SK-N-SH treated with all-trans-retinoic acid at 6 μM for 48 hours (cell line): ENCODE data around the gene OLFML2B.

Source experiments
- ARNTL ChIP-seq: fragments of 450-650 bp; formaldehyde crosslinking; IDR thresholded peaks from 2 replicates; pipeline ENCODE4 v1.5.0; 2020; ENCODE audit warnings: low read depth, mild to moderate bottlenecking, moderate library complexity, borderline replicate concordance
- BACH2 ChIP-seq: fragments of 250-450 bp; sonication (Bioruptor Pico); IDR thresholded peaks from 2 replicates; pipeline ENCODE4 v1.9.0; 2021; ENCODE audit warnings: mild to moderate bottlenecking, borderline replicate concordance
- ESRRG ChIP-seq: fragments of 250-450 bp; sonication (Bioruptor Pico); IDR thresholded peaks from 2 replicates; pipeline ENCODE4 v1.6.1; 2021; ENCODE audit warnings: mild to moderate bottlenecking
- OSR1 ChIP-seq: fragments of 250-450 bp; sonication (Bioruptor Pico); IDR thresholded peaks from 2 replicates; pipeline ENCODE4 v1.8.0; 2022; ENCODE audit warnings: moderate library complexity, mild to moderate bottlenecking, inconsistent platforms
- ZFP3 ChIP-seq: fragments of 250-450 bp; sonication (Bioruptor Pico); IDR thresholded peaks from 2 replicates; pipeline ENCODE4 v1.5.0; 2020; ENCODE audit warnings: mild to moderate bottlenecking, moderate library complexity
- ZFP30 ChIP-seq: fragments of 450-650 bp; formaldehyde crosslinking; IDR thresholded peaks from 2 replicates; pipeline ENCODE4 v1.5.0; 2022; ENCODE audit warnings: mild to moderate bottlenecking, moderate library complexity
- ZNF565 ChIP-seq: fragments of 450-650 bp; formaldehyde crosslinking; conservative IDR thresholded peaks from 2 replicates; pipeline ENCODE4 v1.5.0; 2020; ENCODE audit warnings: low read depth, mild to moderate bottlenecking, moderate library complexity
- ZNF8 ChIP-seq: fragments of 450-650 bp; formaldehyde crosslinking; IDR thresholded peaks from 2 replicates; pipeline ENCODE4 v1.5.0; 2020; ENCODE audit warnings: mild to moderate bottlenecking, moderate library complexity
- TF ChIP-seq, protein P1 (sequence below): fragments of 250-450 bp; sonication (Bioruptor Pico); IDR thresholded peaks from 2 replicates; pipeline ENCODE4 v1.8.0; 2020; ENCODE audit warnings: mild to moderate bottlenecking, moderate library complexity, borderline replicate concordance
- TF ChIP-seq, protein P2 (sequence below): fragments of 250-450 bp; sonication (Bioruptor Pico); IDR thresholded peaks from 2 replicates; pipeline ENCODE4 v1.8.0; 2021; ENCODE audit warnings: low read depth, mild to moderate bottlenecking, moderate library complexity, borderline replicate concordance
- TF ChIP-seq, protein P3 (sequence below): fragments of 250-450 bp; sonication (Bioruptor Pico); IDR thresholded peaks from 2 replicates; pipeline ENCODE4 v1.5.0; 2020; ENCODE audit warnings: mild to moderate bottlenecking, moderate library complexity

DNA sequence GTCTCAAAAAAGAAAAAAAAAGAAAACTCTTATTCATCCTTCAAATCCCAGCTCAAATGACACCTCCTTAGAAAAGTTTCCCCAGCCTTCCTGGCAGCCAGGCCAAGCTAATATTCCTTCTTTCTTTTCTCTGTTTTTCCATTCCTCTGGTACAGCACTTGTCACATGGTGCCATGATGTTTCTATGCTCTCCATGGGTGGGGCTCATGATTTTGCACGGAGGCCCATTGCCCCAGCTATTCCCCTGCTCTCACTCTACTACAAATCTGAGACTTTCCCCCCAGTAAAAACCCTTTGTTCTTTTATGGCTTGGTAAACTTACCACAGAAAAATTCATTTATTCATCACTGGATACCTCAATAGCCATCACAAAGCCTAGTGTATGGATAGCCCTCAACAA, 26.5 kb downstream of the OLFML2B start:
- TF ChIP-seq ARNTL (no peak), ZFP3 (CRISPR knock-in tag) (no peak), ZFP30 (CRISPR knock-in tag) (no peak), ZNF8 (CRISPR knock-in tag) (no peak), BACH2 (no peak), ESRRG (no peak), ZNF565 (CRISPR knock-in tag) (no peak), OSR1 (CRISPR knock-in tag) (no peak)
- TF ChIP-seq, protein P1, sequence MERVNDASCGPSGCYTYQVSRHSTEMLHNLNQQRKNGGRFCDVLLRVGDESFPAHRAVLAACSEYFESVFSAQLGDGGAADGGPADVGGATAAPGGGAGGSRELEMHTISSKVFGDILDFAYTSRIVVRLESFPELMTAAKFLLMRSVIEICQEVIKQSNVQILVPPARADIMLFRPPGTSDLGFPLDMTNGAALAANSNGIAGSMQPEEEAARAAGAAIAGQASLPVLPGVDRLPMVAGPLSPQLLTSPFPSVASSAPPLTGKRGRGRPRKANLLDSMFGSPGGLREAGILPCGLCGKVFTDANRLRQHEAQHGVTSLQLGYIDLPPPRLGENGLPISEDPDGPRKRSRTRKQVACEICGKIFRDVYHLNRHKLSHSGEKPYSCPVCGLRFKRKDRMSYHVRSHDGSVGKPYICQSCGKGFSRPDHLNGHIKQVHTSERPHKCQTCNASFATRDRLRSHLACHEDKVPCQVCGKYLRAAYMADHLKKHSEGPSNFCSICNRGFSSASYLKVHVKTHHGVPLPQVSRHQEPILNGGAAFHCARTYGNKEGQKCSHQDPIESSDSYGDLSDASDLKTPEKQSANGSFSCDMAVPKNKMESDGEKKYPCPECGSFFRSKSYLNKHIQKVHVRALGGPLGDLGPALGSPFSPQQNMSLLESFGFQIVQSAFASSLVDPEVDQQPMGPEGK (CRISPR knock-in tag), result no peak
- TF ChIP-seq, protein P2, sequence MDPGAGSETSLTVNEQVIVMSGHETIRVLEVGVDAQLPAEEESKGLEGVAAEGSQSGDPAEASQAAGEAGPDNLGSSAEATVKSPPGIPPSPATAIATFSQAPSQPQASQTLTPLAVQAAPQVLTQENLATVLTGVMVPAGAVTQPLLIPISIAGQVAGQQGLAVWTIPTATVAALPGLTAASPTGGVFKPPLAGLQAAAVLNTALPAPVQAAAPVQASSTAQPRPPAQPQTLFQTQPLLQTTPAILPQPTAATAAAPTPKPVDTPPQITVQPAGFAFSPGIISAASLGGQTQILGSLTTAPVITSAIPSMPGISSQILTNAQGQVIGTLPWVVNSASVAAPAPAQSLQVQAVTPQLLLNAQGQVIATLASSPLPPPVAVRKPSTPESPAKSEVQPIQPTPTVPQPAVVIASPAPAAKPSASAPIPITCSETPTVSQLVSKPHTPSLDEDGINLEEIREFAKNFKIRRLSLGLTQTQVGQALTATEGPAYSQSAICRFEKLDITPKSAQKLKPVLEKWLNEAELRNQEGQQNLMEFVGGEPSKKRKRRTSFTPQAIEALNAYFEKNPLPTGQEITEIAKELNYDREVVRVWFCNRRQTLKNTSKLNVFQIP (CRISPR knock-in tag), result no peak
- TF ChIP-seq, protein P3, sequence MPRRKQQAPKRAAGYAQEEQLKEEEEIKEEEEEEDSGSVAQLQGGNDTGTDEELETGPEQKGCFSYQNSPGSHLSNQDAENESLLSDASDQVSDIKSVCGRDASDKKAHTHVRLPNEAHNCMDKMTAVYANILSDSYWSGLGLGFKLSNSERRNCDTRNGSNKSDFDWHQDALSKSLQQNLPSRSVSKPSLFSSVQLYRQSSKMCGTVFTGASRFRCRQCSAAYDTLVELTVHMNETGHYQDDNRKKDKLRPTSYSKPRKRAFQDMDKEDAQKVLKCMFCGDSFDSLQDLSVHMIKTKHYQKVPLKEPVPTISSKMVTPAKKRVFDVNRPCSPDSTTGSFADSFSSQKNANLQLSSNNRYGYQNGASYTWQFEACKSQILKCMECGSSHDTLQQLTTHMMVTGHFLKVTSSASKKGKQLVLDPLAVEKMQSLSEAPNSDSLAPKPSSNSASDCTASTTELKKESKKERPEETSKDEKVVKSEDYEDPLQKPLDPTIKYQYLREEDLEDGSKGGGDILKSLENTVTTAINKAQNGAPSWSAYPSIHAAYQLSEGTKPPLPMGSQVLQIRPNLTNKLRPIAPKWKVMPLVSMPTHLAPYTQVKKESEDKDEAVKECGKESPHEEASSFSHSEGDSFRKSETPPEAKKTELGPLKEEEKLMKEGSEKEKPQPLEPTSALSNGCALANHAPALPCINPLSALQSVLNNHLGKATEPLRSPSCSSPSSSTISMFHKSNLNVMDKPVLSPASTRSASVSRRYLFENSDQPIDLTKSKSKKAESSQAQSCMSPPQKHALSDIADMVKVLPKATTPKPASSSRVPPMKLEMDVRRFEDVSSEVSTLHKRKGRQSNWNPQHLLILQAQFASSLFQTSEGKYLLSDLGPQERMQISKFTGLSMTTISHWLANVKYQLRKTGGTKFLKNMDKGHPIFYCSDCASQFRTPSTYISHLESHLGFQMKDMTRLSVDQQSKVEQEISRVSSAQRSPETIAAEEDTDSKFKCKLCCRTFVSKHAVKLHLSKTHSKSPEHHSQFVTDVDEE (CRISPR knock-in tag), result no peak
